Naive thymus-derived CD4-positive, alpha-beta T cell (primary cell): ENCODE results near the gene SLC22A17. TPM values are rescaled to one million over a fixed set of nuclear protein-coding genes. Genes with fewer than 3 reads are reported as not detected.
"Not testable (repeated sequence)": the region's sequence is repeated elsewhere in the genome, so short reads cannot be mapped to it uniquely, and the experiment has no call there.

Source experiments
- ATAC-seq: fragments of 150-1000 bp; cut with Tn5 transposase; 2 replicates; pipeline ENCODE4 v1.10.0; 2021; ENCODE audit warnings: mild to moderate bottlenecking, moderate library complexity
- CTCF ChIA-PET: fragments of 350-600 bp; sonication (Branson Sonifier 250); formaldehyde crosslinking; loops from one replicate; lab custom pipeline; 2021; ENCODE audit warnings: antibody characterized with exemption; lab: Charles Lee
- POLR2A ChIA-PET: fragments of 350-600 bp; sonication (Branson Sonifier 250); formaldehyde crosslinking; loops from one replicate; lab custom pipeline; 2021; ENCODE audit warnings: antibody characterized with exemption, inconsistent platforms; lab: Charles Lee
- DNase-seq, 9 donors: peaks; one replicate each; pipeline versions ENCODE4 v3.0.0 to v3.0.0-alpha.2; 2020 to 2022; ENCODE audit warnings: mixed read lengths in 1 of 9
- H3K27ac ChIP-seq: one replicate; pipeline ENCODE4 v1.7.0; 2013; ENCODE audit warnings: mild to moderate bottlenecking, low read depth, low read length, moderate library complexity
- H3K27me3 ChIP-seq, 2 donors: one replicate each; pipeline ENCODE4 v1.7.0; 2013; ENCODE audit warnings: low read length in 2 of 2, mild to moderate bottlenecking in 2 of 2, moderate library complexity in 2 of 2; ENCODE audit not compliant: control insufficient read depth in 2 of 2, insufficient read depth in 2 of 2
- H3K36me3 ChIP-seq, 3 experiments: 1 replicate in 2 of 3; 2 replicates in 1 of 3; pipeline ENCODE4 v1.7.0; 2013; ENCODE audit warnings: low read length in 3 of 3, mild to moderate bottlenecking in 3 of 3, moderate library complexity in 1 of 3; ENCODE audit not compliant: insufficient read depth in 3 of 3, control insufficient read depth in 2 of 3
- H3K4me1 ChIP-seq, 2 donors: one replicate each; pipeline ENCODE4 v1.7.0; 2013; ENCODE audit warnings: low read length in 2 of 2, mild to moderate bottlenecking in 2 of 2, moderate library complexity in 1 of 2; ENCODE audit not compliant: control insufficient read depth in 2 of 2, insufficient read depth in 2 of 2
- H3K4me3 ChIP-seq: 2 replicates; pipeline ENCODE4 v1.7.0; 2013; ENCODE audit warnings: mild to moderate bottlenecking, low read length
- H3K9me3 ChIP-seq, 3 experiments: 1 replicate in 2 of 3; 2 replicates in 1 of 3; pipeline ENCODE4 v1.7.0; 2013; ENCODE audit warnings: low read length in 3 of 3; ENCODE audit not compliant: control insufficient read depth in 2 of 3
- H3K27ac Mint-ChIP-seq, 9 donors: one replicate each; pipeline ENCODE4 v1.8.0; 2020 to 2022; ENCODE audit warnings: mixed read lengths in 9 of 9, mild to moderate bottlenecking in 8 of 9, moderate library complexity in 5 of 9, inconsistent platforms in 2 of 9
- H3K27me3 Mint-ChIP-seq, 5 donors: one replicate each; pipeline ENCODE4 v1.8.0; 2021 to 2022; ENCODE audit warnings: mixed read lengths in 5 of 5, mild to moderate bottlenecking in 1 of 5
- H3K36me3 Mint-ChIP-seq, 5 donors: one replicate each; pipeline ENCODE4 v1.8.0; 2020 to 2022; ENCODE audit warnings: mixed read lengths in 5 of 5, mild to moderate bottlenecking in 3 of 5, inconsistent platforms in 1 of 5
- H3K4me1 Mint-ChIP-seq, 7 donors: one replicate each; pipeline ENCODE4 v1.8.0; 2020 to 2022; ENCODE audit warnings: mixed read lengths in 7 of 7, mild to moderate bottlenecking in 3 of 7, inconsistent platforms in 1 of 7
- H3K4me3 Mint-ChIP-seq, 10 donors: one replicate each; pipeline ENCODE4 v1.8.0; 2020 to 2022; ENCODE audit warnings: mild to moderate bottlenecking in 10 of 10, mixed read lengths in 10 of 10, moderate library complexity in 6 of 10, inconsistent platforms in 2 of 10
- H3K9me3 Mint-ChIP-seq, 11 donors: one replicate each; pipeline ENCODE4 v1.8.0; 2020 to 2022; ENCODE audit warnings: mixed read lengths in 11 of 11, mild to moderate bottlenecking in 4 of 11, inconsistent platforms in 1 of 11, moderate library complexity in 1 of 11
- intact Hi-C, 2 donors: fragments of 100-400 bp; cut with micrococcal nuclease; formaldehyde crosslinking; loops; one replicate each; pipeline ENCODE4 v1.15.1; 2023
- polyA plus RNA-seq, 2 donors: library from polyadenylated mRNA; unstranded; fragments of 300-500 nt; fragmentation: Illumina TruSeq; gene quantifications; one replicate each; pipeline ENCODE4 v1.2.3, GENCODE V29; 2021
- total RNA-seq, 6 experiments: library from RNA in 5 of 6; stranded (reverse) in 5 of 6; gene quantifications; 1 replicate in 5 of 6; 2 replicates in 1 of 6; pipeline ENCODE4 v1.2.3 and lab custom pipeline; 2021 to 2026

SLC22A17 gene
- total and polyA plus RNA-seq, 7 experiments from 2014 or later = 1.9 to 30.0 (median 10.8) TPM

- no peaks in the 10 kb centered on the region for H3K4me1 ChIP-seq
- ChIA-PET CTCF (no interaction called here), POLR2A (no interaction called here)
- intact Hi-C loops = no loop called here
- Mint-ChIP-seq H3K27me3 (peaks cover 0 to 14% (median 0%) of the 10 kb centered on the region in 5 donors), H3K9me3 (peaks cover 0 to 3% (median 0%) of the 10 kb centered on the region in 11 donors), H3K36me3 (no peaks in the 10 kb centered on the region), H3K27ac (no peak overlapping the region), H3K4me1 (no peaks in the 10 kb centered on the region), H3K4me3 (no peak overlapping the region)
- H3K9me3 ChIP-seq = no peaks in the 10 kb centered on the region
- H3K27me3 ChIP-seq = no peaks in the 10 kb centered on the region
- H3K4me3 ChIP-seq = no peak overlapping the region
- DNase-seq = no peak
- H3K27ac ChIP-seq = no peak overlapping the region
- ATAC-seq = no peak
- no peaks in the 10 kb centered on the region for H3K36me3 ChIP-seq
These were observed 35.5 kb upstream of the SLC22A17 start for GRCh38 chr14:23387916-23388882.

- H3K36me3 ChIP-seq = no peaks in the 10 kb centered on the region
- DNase-seq (no peak), ATAC-seq (no peak)
- no peak overlapping the region for H3K4me3 ChIP-seq
- no peaks in the 10 kb centered on the region for H3K27me3 ChIP-seq
- H3K27me3 Mint-ChIP-seq = peaks cover 0 to 23% (median 0%) of the 10 kb centered on the region in 5 donors
- no peak overlapping the region for H3K27ac ChIP-seq
- ChIA-PET CTCF (interaction anchor here (1.1 kb wide), 1 partner anchor 13 kb away, joined by 3 read pairs; no protein-coding TSS in a partner anchor), POLR2A (no interaction called here)
- no peaks in the 10 kb centered on the region for H3K4me1 ChIP-seq
- H3K36me3 Mint-ChIP-seq = no peaks in the 10 kb centered on the region
- no peaks in the 10 kb centered on the region for H3K9me3 ChIP-seq
- intact Hi-C loops = no loop called here
- no peaks in the 10 kb centered on the region for H3K4me1 Mint-ChIP-seq
- H3K27ac Mint-ChIP-seq = no peak overlapping the region
- no peak overlapping the region for H3K4me3 Mint-ChIP-seq
- peaks cover 0 to 3% (median 0%) of the 10 kb centered on the region in 11 donors for H3K9me3 Mint-ChIP-seq
These were observed 34.3 kb upstream of the SLC22A17 start for GRCh38 chr14:23386999-23387398.

GRCh38 chr14:23386266-23386657, 33.6 kb upstream of the SLC22A17 start:
- H3K9me3 ChIP-seq, H3K27ac ChIP-seq, H3K4me3 Mint-ChIP-seq, H3K36me3 ChIP-seq, H3K4me1 Mint-ChIP-seq, H3K27me3 ChIP-seq, intact Hi-C loops, H3K36me3 Mint-ChIP-seq, POLR2A ChIA-PET, DNase-seq, H3K4me1 ChIP-seq, ATAC-seq, H3K9me3 Mint-ChIP-seq, H3K4me3 ChIP-seq: not testable (repeated sequence)
- peak overlapping the region in 1 of 9 donors; percentile 19 for H3K27ac Mint-ChIP-seq
- CTCF ChIA-PET = interaction anchor here (1.1 to 1.6 kb wide), 2 partner anchors 12 to 33 kb away, joined by 3 to 4 read pairs; partner anchors contain the start of gene SLC22A17
- H3K27me3 Mint-ChIP-seq = peaks cover 0 to 26% (median 0%) of the 10 kb centered on the region in 5 donors

- H3K27ac Mint-ChIP-seq = peak overlapping the region in 1 of 9 donors; percentile 46
- no peak overlapping the region for H3K27ac ChIP-seq
- H3K4me1 Mint-ChIP-seq = no peaks in the 10 kb centered on the region
- POLR2A ChIA-PET = no interaction called here
- H3K4me1 ChIP-seq = no peaks in the 10 kb centered on the region
- no peak overlapping the region for H3K4me3 Mint-ChIP-seq
- peaks cover 0 to 24% (median 0%) of the 10 kb centered on the region in 5 donors for H3K27me3 Mint-ChIP-seq
- H3K36me3 Mint-ChIP-seq = no peaks in the 10 kb centered on the region
- intact Hi-C loops = no loop called here
- no peak overlapping the region for H3K4me3 ChIP-seq
- no peak for DNase-seq
- H3K9me3 ChIP-seq = no peaks in the 10 kb centered on the region
- no peaks in the 10 kb centered on the region for H3K36me3 ChIP-seq
- CTCF ChIA-PET = interaction anchor here (1.0 to 1.6 kb wide), 2 partner anchors 33 to 121 kb away, joined by 4 read pairs; partner anchors contain the start of gene SLC22A17
- ATAC-seq = no peak
- H3K27me3 ChIP-seq = no peaks in the 10 kb centered on the region
- H3K9me3 Mint-ChIP-seq = peaks cover 0 to 3% (median 0%) of the 10 kb centered on the region in 11 donors
These were observed 33.1 kb upstream of the SLC22A17 start for GRCh38 chr14:23385642-23386265.

GRCh38 chr14:23385244-23385641, 32.6 kb upstream of the SLC22A17 start:
- Histone ChIP-seq H3K27me3 (no peaks in the 10 kb centered on the region), H3K27ac (no peak overlapping the region), H3K4me1 (no peaks in the 10 kb centered on the region), H3K36me3 (no peaks in the 10 kb centered on the region), H3K9me3 (no peaks in the 10 kb centered on the region), H3K4me3 (no peak overlapping the region)
- intact Hi-C loops = no loop called here
- Mint-ChIP-seq H3K36me3 (no peaks in the 10 kb centered on the region), H3K27me3 (peaks cover 0 to 25% (median 0%) of the 10 kb centered on the region in 5 donors), H3K4me3 (no peak overlapping the region), H3K27ac (no peak overlapping the region), H3K4me1 (no peaks in the 10 kb centered on the region), H3K9me3 (peaks cover 0 to 3% (median 0%) of the 10 kb centered on the region in 11 donors)
- DNase-seq = no peak
- ATAC-seq = no peak
- POLR2A ChIA-PET = no interaction called here
- CTCF ChIA-PET = interaction anchor here (0.8 to 1.6 kb wide), 3 partner anchors 32 to 120 kb away, joined by 4 read pairs; partner anchors contain the start of gene SLC22A17

GRCh38 chr14:23384364-23385080, 31.8 kb upstream of the SLC22A17 start:
- no peaks in the 10 kb centered on the region for H3K9me3 ChIP-seq
- no peak overlapping the region for H3K4me3 ChIP-seq
- H3K9me3 Mint-ChIP-seq = peaks cover 0 to 3% (median 0%) of the 10 kb centered on the region in 11 donors
- H3K27me3 ChIP-seq = no peaks in the 10 kb centered on the region
- H3K4me1 Mint-ChIP-seq = peaks cover 0 to 3% (median 0%) of the 10 kb centered on the region in 7 donors
- H3K36me3 ChIP-seq = no peaks in the 10 kb centered on the region
- POLR2A ChIA-PET = no interaction called here
- ATAC-seq (no peak), DNase-seq (no peak)
- H3K4me3 Mint-ChIP-seq = no peak overlapping the region
- H3K27ac ChIP-seq = no peak overlapping the region
- no peaks in the 10 kb centered on the region for H3K4me1 ChIP-seq
- peaks cover 0 to 22% (median 0%) of the 10 kb centered on the region in 5 donors for H3K27me3 Mint-ChIP-seq
- CTCF ChIA-PET = interaction anchor here (0.8 to 1.6 kb wide), 3 partner anchors 32 to 119 kb away, joined by 4 read pairs; partner anchors contain the start of gene SLC22A17
- no peak overlapping the region for H3K27ac Mint-ChIP-seq
- intact Hi-C loops = no loop called here
- H3K36me3 Mint-ChIP-seq = no peaks in the 10 kb centered on the region
